PFSK-1 (cell line): ENCODE measurements around the gene LAMP1.

Experiments used
- FOXP2 ChIP-seq: optimal IDR thresholded peaks from 2 replicates; pipeline ENCODE3; 2011; ENCODE audit warnings: borderline replicate concordance, control low read depth, inconsistent platforms; ENCODE audit not compliant: insufficient read depth; ENCODE audit errors: extremely low read length, extremely low read depth
- POLR2AphosphoS5 ChIP-seq: IDR thresholded peaks from 2 replicates; pipeline ENCODE4 v1.6.1; 2012; ENCODE audit warnings: low read depth, mild to moderate bottlenecking, control low read depth, low read length, moderate library complexity
- REST ChIP-seq, 2 experiments: IDR thresholded peaks; 2 replicates each; pipeline versions ENCODE4 v1.6.1 to v1.8.0; 2011 to 2012; ENCODE audit warnings: low read depth in 2 of 2, low read length in 2 of 2, control low read depth in 1 of 2, inconsistent platforms in 1 of 2, mild to moderate bottlenecking in 1 of 2, moderate library complexity in 1 of 2; ENCODE audit not compliant: insufficient read depth in 1 of 2
- SIN3A ChIP-seq: IDR thresholded peaks from 2 replicates; pipeline ENCODE4 v1.6.1; 2012; ENCODE audit warnings: mild to moderate bottlenecking, low read length, moderate library complexity, borderline replicate concordance; ENCODE audit not compliant: insufficient read depth
- TAF1 ChIP-seq: IDR thresholded peaks from 2 replicates; pipeline ENCODE4 v1.6.1; 2012; ENCODE audit warnings: low read length, control low read depth, borderline replicate concordance; ENCODE audit not compliant: insufficient read depth

LAMP1 gene

GRCh38 chr13:113342820-113343691 is 46.0 kb downstream of the LAMP1 start:
- TF ChIP-seq POLR2AphosphoS5 (no peak), REST (IDR thresholded peaks at IDR 0.05; ENCODE audit: insufficient read depth in 1 of 2, low read depth in 2 of 2, low read length in 2 of 2) (no peak), TAF1 (no peak), FOXP2 (no peak), SIN3A (no peak)

GRCh38 chr13:113343692-113343968 is 46.6 kb downstream of the LAMP1 start:
- TF ChIP-seq REST (IDR thresholded peaks at IDR 0.05; ENCODE audit: insufficient read depth in 1 of 2, low read depth in 2 of 2, low read length in 2 of 2) (no peak), SIN3A (no peak), POLR2AphosphoS5 (no peak)

GRCh38 chr13:113345486-113345885 is 48.4 kb downstream of the LAMP1 start:
- no peak for TF ChIP-seq FOXP2
- TF ChIP-seq POLR2AphosphoS5: no peak
- no peak for TF ChIP-seq TAF1
- no peak for TF ChIP-seq REST (IDR thresholded peaks at IDR 0.05; ENCODE audit: insufficient read depth in 1 of 2, low read depth in 2 of 2, low read length in 2 of 2)
- TF ChIP-seq SIN3A: no peak

GRCh38 chr13:113348591-113348990 is 51.6 kb downstream of the LAMP1 start:
- TF ChIP-seq REST (IDR thresholded peaks at IDR 0.05; ENCODE audit: insufficient read depth in 1 of 2, low read depth in 2 of 2, low read length in 2 of 2) (no peak), TAF1 (no peak), SIN3A (no peak), FOXP2 (no peak), POLR2AphosphoS5 (no peak)
